Keratinocyte (primary cell): Measurements from ENCODE around the gene UTP4. TPM values are rescaled to one million over a fixed set of nuclear protein-coding genes. Genes with fewer than 3 reads are reported as not detected.

Source experiments
- DNase-seq: peaks from one replicate; pipeline ENCODE4 v3.0.0-alpha.2; 2011; ENCODE audit warnings: low read depth, missing footprints, low spot score
- FAIRE-seq: peaks from 2 replicates; lab custom pipeline; 2011; peaks lifted over from hg19 to GRCh38; lab: Jason Lieb, UNC
- H2AFZ ChIP-seq: 2 replicates; pipeline ENCODE4 v1.6.0; 2012; ENCODE audit warnings: low read length, control low read depth, inconsistent platforms; ENCODE audit not compliant: control insufficient read depth
- H3K27ac ChIP-seq: 2 replicates; pipeline ENCODE4 v1.5.1; 2011; ENCODE audit warnings: low read length; ENCODE audit not compliant: control insufficient read depth, insufficient read depth
- H3K27me3 ChIP-seq: 3 replicates; pipeline ENCODE4 v1.6.0; 2011; ENCODE audit warnings: low read length; ENCODE audit not compliant: control insufficient read depth, insufficient read depth; ENCODE audit errors: extremely low read depth
- H3K36me3 ChIP-seq, 2 experiments: 2 replicates in 1 of 2; 3 replicates in 1 of 2; pipeline ENCODE4 v1.5.1; 2011; ENCODE audit warnings: low read length in 2 of 2, mild to moderate bottlenecking in 1 of 2; ENCODE audit not compliant: control insufficient read depth in 2 of 2, insufficient read depth in 2 of 2; ENCODE audit errors: extremely low read depth in 1 of 2
- H3K4me1 ChIP-seq: 3 replicates; pipeline ENCODE4 v1.5.1; 2011; ENCODE audit warnings: low read length; ENCODE audit not compliant: control insufficient read depth, insufficient read depth; ENCODE audit errors: extremely low read depth
- H3K4me2 ChIP-seq: 3 replicates; pipeline ENCODE4 v1.6.0; 2011; ENCODE audit warnings: low read depth, low read length; ENCODE audit not compliant: control insufficient read depth, insufficient read depth; ENCODE audit errors: extremely low read depth
- H3K4me3 ChIP-seq, 3 experiments: fragments of 200-600 bp in 1 of 3; sonication (generic) in 1 of 3; 2 replicates in 2 of 3; 3 replicates in 1 of 3; pipeline ENCODE4 v1.5.1; 2011 to 2016; ENCODE audit warnings: low read length in 3 of 3, mild to moderate bottlenecking in 3 of 3, control low read depth in 2 of 3, inconsistent platforms in 1 of 3, low read depth in 1 of 3, mixed read lengths in 1 of 3, mixed run types in 1 of 3, moderate library complexity in 1 of 3; ENCODE audit not compliant: control insufficient read depth in 2 of 3, insufficient read depth in 2 of 3; ENCODE audit errors: extremely low read depth in 1 of 3
- H3K79me2 ChIP-seq: 2 replicates; pipeline ENCODE4 v1.6.0; 2012; ENCODE audit warnings: low read length; ENCODE audit not compliant: control insufficient read depth, insufficient read depth
- H3K9ac ChIP-seq: 3 replicates; pipeline ENCODE4 v1.6.0; 2011; ENCODE audit warnings: low read length; ENCODE audit not compliant: control insufficient read depth, insufficient read depth; ENCODE audit errors: extremely low read depth
- H3K9me1 ChIP-seq: 3 replicates; pipeline ENCODE4 v1.6.0; 2011; ENCODE audit warnings: low read length; ENCODE audit not compliant: control insufficient read depth, insufficient read depth; ENCODE audit errors: extremely low read depth
- H3K9me3 ChIP-seq: 2 replicates; pipeline ENCODE4 v1.5.1; 2012; ENCODE audit warnings: low read depth, low read length; ENCODE audit not compliant: control insufficient read depth
- H4K20me1 ChIP-seq: 3 replicates; pipeline ENCODE4 v1.6.0; 2011; ENCODE audit warnings: low read length; ENCODE audit not compliant: control insufficient read depth, insufficient read depth; ENCODE audit errors: extremely low read depth
- EZH2 ChIP-seq: IDR thresholded peaks from one replicate; pipeline ENCODE4 v1.6.1; 2012; ENCODE audit warnings: inconsistent platforms, mild to moderate bottlenecking, low read length, moderate library complexity
- dilution Hi-C: fragments of 300-500 bp; cut with MboI; formaldehyde crosslinking; loops from one replicate; pipeline ENCODE4 v1.7.0; 2020; ENCODE audit warnings: low sequenced_read_pairs; ENCODE audit not compliant: extremely low pct_ligation_motif_present
- polyA plus RNA-seq, 5 experiments: library from polyadenylated mRNA; depleted of rRNA in 3 of 5; stranded (reverse) in 3 of 5; stranded (forward) in 1 of 5; unstranded in 1 of 5; fragments of >200 nt; gene quantifications; 1 replicate in 1 of 5; 2 replicates in 3 of 5; 3 replicates in 1 of 5; pipeline versions ENCODE4 v1.2.1 to v1.2.3, GENCODE V29; 2011 to 2012; ENCODE audit warnings: missing spikeins in 2 of 5, low read depth in 1 of 5, low replicate concordance in 1 of 5
- TF ChIP-seq, protein P1 (sequence below), 3 experiments: IDR thresholded peaks in 1 of 3; conservative IDR thresholded peaks in 1 of 3; optimal IDR thresholded peaks in 1 of 3; 2 replicates in 2 of 3; 3 replicates in 1 of 3; pipeline versions ENCODE3 to v1.5.1; 2011; ENCODE audit warnings: low read length in 3 of 3, mild to moderate bottlenecking in 3 of 3, moderate library complexity in 2 of 3, control low read depth in 1 of 3, inconsistent platforms in 1 of 3; ENCODE audit not compliant: insufficient read depth in 2 of 3; ENCODE audit errors: extremely low read depth in 1 of 3

Gene UTP4
- polyA plus RNA-seq, 1 donor (not counting 4 experiments of a cell fraction or from before 2014, with no cell fraction given): 106 TPM

DNA sequence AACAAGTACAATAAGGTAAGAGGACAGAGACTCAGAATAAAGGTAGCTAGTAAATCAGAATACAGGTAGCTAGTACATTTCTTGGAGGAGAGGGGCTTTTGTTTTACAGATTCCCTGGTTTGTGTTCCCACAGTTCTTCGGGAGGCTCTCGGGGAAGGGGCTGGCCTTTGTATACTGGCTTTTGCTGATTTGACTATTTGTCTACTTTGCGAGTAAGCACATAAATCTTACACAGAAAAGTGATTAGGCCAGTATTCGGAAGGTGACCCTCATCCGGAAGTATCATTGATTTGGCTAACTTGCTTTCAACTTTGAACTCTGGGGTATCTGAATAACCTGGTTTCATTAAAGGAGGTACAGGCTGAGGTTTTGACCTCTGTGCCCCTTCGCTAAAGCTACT lies 33.1 kb downstream of the UTP4 start:
- no peak overlapping the region for H3K27ac ChIP-seq
- H3K9me3 ChIP-seq: no peaks in the 10 kb centered on the region
- no peak for FAIRE-seq
- TF ChIP-seq, protein P1, sequence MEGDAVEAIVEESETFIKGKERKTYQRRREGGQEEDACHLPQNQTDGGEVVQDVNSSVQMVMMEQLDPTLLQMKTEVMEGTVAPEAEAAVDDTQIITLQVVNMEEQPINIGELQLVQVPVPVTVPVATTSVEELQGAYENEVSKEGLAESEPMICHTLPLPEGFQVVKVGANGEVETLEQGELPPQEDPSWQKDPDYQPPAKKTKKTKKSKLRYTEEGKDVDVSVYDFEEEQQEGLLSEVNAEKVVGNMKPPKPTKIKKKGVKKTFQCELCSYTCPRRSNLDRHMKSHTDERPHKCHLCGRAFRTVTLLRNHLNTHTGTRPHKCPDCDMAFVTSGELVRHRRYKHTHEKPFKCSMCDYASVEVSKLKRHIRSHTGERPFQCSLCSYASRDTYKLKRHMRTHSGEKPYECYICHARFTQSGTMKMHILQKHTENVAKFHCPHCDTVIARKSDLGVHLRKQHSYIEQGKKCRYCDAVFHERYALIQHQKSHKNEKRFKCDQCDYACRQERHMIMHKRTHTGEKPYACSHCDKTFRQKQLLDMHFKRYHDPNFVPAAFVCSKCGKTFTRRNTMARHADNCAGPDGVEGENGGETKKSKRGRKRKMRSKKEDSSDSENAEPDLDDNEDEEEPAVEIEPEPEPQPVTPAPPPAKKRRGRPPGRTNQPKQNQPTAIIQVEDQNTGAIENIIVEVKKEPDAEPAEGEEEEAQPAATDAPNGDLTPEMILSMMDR (optimal IDR thresholded peaks at IDR 0.05 in 1 of 3, IDR thresholded peaks at IDR 0.05 in 1 of 3, conservative IDR thresholded peaks at IDR 0.05 in 1 of 3; ENCODE audit: extremely low read depth in 1 of 3, insufficient read depth in 2 of 3, low read length in 3 of 3): no peak
- no peak for TF ChIP-seq EZH2
- no peak overlapping the region for H3K4me3 ChIP-seq
- H3K79me2 ChIP-seq: no peaks in the 10 kb centered on the region
- H3K9ac ChIP-seq: no peak overlapping the region
- peaks cover 28 to 50% of the 10 kb centered on the region in 2 experiments for H3K36me3 ChIP-seq
- peaks cover 4% of the 10 kb centered on the region for H3K9me1 ChIP-seq
- peaks cover 11% of the 10 kb centered on the region for H4K20me1 ChIP-seq
- H3K27me3 ChIP-seq: no peaks in the 10 kb centered on the region
- H3K4me2 ChIP-seq: no peak overlapping the region
- peaks cover 24% of the 10 kb centered on the region for H3K4me1 ChIP-seq
- dilution Hi-C loops: no loop called here
- DNase-seq: no peak
- no peak overlapping the region for H2AFZ ChIP-seq

DNA sequence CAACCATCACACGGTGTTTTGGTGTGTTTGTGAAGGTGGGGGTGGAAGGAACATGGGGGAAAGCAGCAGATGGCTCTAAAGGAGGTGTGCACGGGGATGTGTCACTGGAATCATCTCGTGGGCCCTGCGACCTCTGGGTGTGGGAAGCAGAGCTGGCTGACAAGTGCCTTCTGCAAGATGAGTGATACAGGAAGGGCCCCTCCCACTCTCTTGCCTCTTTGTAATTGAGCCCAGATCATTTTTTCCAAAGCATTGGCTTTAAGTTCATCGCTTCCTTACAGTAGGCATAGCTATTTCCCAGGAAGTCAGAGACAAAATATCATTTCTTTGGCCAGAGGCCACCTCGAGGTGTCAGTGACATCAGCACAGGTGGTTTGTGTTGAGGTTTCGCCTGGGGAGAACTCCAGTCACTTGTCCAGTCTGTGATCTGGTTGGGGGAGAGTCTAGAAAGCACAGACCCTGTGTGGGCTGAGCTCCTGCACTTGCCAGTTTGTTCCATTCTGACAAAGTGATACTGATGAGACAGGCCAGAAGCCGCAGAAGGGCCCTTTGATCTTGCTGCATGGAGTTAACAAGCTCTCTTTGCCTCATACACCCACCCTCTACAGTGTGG lies 33.9 kb downstream of the UTP4 start:
- Histone ChIP-seq H3K9me1 (peaks cover 4% of the 10 kb centered on the region), H3K9me3 (no peaks in the 10 kb centered on the region), H3K27me3 (no peaks in the 10 kb centered on the region), H3K4me2 (peak overlapping the region; percentile 47), H3K36me3 (peaks cover 25 to 45% of the 10 kb centered on the region in 2 experiments), H3K79me2 (no peaks in the 10 kb centered on the region), H3K4me1 (peaks cover 24% of the 10 kb centered on the region), H2AFZ (no peak overlapping the region), H4K20me1 (peaks cover 11% of the 10 kb centered on the region), H3K27ac (peak overlapping the region; percentile 10), H3K4me3 (no peak overlapping the region), H3K9ac (no peak overlapping the region)
- FAIRE-seq: no peak
- TF ChIP-seq EZH2: no peak
- DNase-seq: no peak
- dilution Hi-C loops: no loop called here
